ENCODE measurements around the gene SYT9.

Gene SYT9

GRCh38 chr11:7263842-7264241, 12.1 kb downstream of the SYT9 start:
- FAIRE-seq (no peak), DNase-seq (ENCODE audit: insufficient read length, low spot score) (no peak)
- TF ChIP-seq PAX5 (IDR thresholded peaks at IDR 0.05; ENCODE audit: insufficient read depth, low read length, severe bottlenecking) (no peak), TAF1 (IDR thresholded peaks at IDR 0.05; ENCODE audit: low read depth, low read length) (no peak), POLR2A (IDR thresholded peaks at IDR 0.05; ENCODE audit: low read depth, low read length) (no peak), POU2F2 (IDR thresholded peaks at IDR 0.05; ENCODE audit: low read depth, low read length) (no peak), SPI1 (IDR thresholded peaks at IDR 0.05; ENCODE audit: low read depth, low read length) (no peak), POLR2AphosphoS5 (IDR thresholded peaks at IDR 0.05; ENCODE audit: low read depth, low read length) (no peak)

- TF ChIP-seq TAF1 (IDR thresholded peaks at IDR 0.05; ENCODE audit: low read depth, low read length) (no peak), POLR2A (IDR thresholded peaks at IDR 0.05; ENCODE audit: low read depth, low read length) (no peak), SPI1 (IDR thresholded peaks at IDR 0.05; ENCODE audit: low read depth, low read length) (no peak), POLR2AphosphoS5 (IDR thresholded peaks at IDR 0.05; ENCODE audit: low read depth, low read length) (no peak)
- no peak for DNase-seq (ENCODE audit: insufficient read length, low spot score)
- FAIRE-seq = no peak
These were observed 17.1 kb downstream of the SYT9 start for GRCh38 chr11:7268758-7269157.

GRCh38 chr11:7270233-7270865, 18.6 kb downstream of the SYT9 start:
- no peak for FAIRE-seq
- no peak for DNase-seq (ENCODE audit: insufficient read length, low spot score)
- TF ChIP-seq POU2F2 (IDR thresholded peaks at IDR 0.05; ENCODE audit: low read depth, low read length) = no peak
- TF ChIP-seq PAX5 (IDR thresholded peaks at IDR 0.05; ENCODE audit: insufficient read depth, low read length, severe bottlenecking) = no peak
- no peak for TF ChIP-seq SPI1 (IDR thresholded peaks at IDR 0.05; ENCODE audit: low read depth, low read length)
- TF ChIP-seq POLR2A (IDR thresholded peaks at IDR 0.05; ENCODE audit: low read depth, low read length) = no peak
- no peak for TF ChIP-seq TAF1 (IDR thresholded peaks at IDR 0.05; ENCODE audit: low read depth, low read length)
- TF ChIP-seq POLR2AphosphoS5 (IDR thresholded peaks at IDR 0.05; ENCODE audit: low read depth, low read length) = no peak

GRCh38 chr11:7272373-7272772, 20.7 kb downstream of the SYT9 start:
- TF ChIP-seq SPI1 (IDR thresholded peaks at IDR 0.05; ENCODE audit: low read depth, low read length) = no peak
- no peak for FAIRE-seq
- no peak for DNase-seq (ENCODE audit: insufficient read length, low spot score)

DNA sequence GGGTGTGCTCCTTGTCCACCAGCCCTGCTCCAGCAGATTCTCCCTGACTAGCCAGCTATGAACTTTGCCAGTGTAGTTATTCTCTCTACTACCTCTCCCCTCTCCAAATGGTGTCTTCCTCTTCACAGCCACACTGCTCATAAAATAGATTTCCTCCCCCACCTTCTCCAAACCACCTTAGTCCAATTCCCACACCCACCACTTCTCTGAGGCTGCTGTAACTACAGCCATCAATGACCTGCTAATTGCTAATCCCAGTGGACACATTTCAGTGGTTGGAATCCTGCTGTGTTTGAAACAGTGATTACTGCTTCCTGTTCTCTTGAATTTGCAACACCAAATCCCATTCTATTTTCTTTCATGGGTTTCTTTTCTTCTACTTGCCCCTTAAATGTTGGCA, 23.4 kb downstream of the SYT9 start:
- TF ChIP-seq PAX5 (IDR thresholded peaks at IDR 0.05; ENCODE audit: insufficient read depth, low read length, severe bottlenecking) (no peak), POLR2A (IDR thresholded peaks at IDR 0.05; ENCODE audit: low read depth, low read length) (no peak), POU2F2 (IDR thresholded peaks at IDR 0.05; ENCODE audit: low read depth, low read length) (no peak), SPI1 (IDR thresholded peaks at IDR 0.05; ENCODE audit: low read depth, low read length) (no peak), POLR2AphosphoS5 (IDR thresholded peaks at IDR 0.05; ENCODE audit: low read depth, low read length) (no peak), TAF1 (IDR thresholded peaks at IDR 0.05; ENCODE audit: low read depth, low read length) (no peak)
- DNase-seq (ENCODE audit: insufficient read length, low spot score) (no peak), FAIRE-seq (no peak)

DNA sequence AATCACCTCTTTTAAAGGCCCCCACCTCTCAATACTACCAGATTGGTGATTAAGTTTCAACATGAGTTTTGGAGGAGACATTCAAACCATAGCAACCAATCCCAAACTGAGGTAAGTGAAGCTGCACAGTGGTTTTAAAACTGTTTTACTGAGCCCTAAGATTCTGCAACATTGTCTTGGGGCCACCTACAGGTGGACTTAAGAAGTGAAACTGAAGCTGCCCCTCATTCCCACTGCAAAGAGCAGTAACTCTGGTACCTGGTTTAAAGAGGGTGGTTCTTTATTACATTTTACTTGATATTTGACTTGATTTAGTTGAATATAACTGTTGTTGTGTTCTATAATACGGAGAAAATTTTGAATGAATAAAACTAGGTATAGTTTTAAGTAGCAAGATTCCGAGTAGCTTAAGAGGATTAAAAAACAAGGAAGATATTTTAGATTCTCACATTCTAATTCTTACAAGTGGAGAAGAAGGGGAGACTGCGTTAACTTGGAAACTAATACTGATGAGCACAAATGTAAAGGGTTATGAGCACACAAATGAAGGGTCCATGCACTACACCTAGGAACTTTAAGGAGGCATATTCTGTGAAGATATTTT, 26.7 kb downstream of the SYT9 start:
- no peak for FAIRE-seq
- TF ChIP-seq PAX5 (IDR thresholded peaks at IDR 0.05; ENCODE audit: insufficient read depth, low read length, severe bottlenecking) (no peak), SPI1 (IDR thresholded peaks at IDR 0.05; ENCODE audit: low read depth, low read length) (no peak), POLR2A (IDR thresholded peaks at IDR 0.05; ENCODE audit: low read depth, low read length) (no peak), POU2F2 (IDR thresholded peaks at IDR 0.05; ENCODE audit: low read depth, low read length) (no peak), POLR2AphosphoS5 (IDR thresholded peaks at IDR 0.05; ENCODE audit: low read depth, low read length) (no peak), TAF1 (IDR thresholded peaks at IDR 0.05; ENCODE audit: low read depth, low read length) (no peak)
- DNase-seq (ENCODE audit: insufficient read length, low spot score) = no peak

GRCh38 chr11:7279676-7280075, 28.0 kb downstream of the SYT9 start:
- no peak for TF ChIP-seq POLR2AphosphoS5 (IDR thresholded peaks at IDR 0.05; ENCODE audit: low read depth, low read length)
- no peak for FAIRE-seq
- DNase-seq (ENCODE audit: insufficient read length, low spot score) = no peak

DNA sequence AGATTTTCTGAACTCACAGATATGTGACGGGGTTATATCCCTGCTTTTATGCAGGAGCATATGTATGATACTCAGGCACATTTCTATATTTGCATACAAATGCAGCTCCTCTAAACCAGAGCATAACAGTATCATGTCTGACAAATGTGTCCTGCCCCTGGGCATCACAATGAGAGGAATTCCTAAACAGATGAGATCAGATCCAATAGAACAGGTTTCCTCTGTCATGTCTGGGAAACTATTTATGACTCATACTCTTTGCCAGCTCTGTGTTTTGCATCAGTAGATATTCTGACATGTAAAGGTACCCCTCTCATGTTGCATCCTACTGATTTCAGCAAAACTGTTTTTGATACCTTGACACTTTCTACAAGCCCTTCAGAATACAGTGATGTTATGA, 29.4 kb downstream of the SYT9 start:
- FAIRE-seq = no peak
- TF ChIP-seq TAF1 (IDR thresholded peaks at IDR 0.05; ENCODE audit: low read depth, low read length) (no peak), POU2F2 (IDR thresholded peaks at IDR 0.05; ENCODE audit: low read depth, low read length) (no peak), PAX5 (IDR thresholded peaks at IDR 0.05; ENCODE audit: insufficient read depth, low read length, severe bottlenecking) (no peak), POLR2A (IDR thresholded peaks at IDR 0.05; ENCODE audit: low read depth, low read length) (no peak)
- DNase-seq (ENCODE audit: insufficient read length, low spot score) = no peak

GRCh38 chr11:7281809-7282208, 30.1 kb downstream of the SYT9 start:
- TF ChIP-seq POLR2A (IDR thresholded peaks at IDR 0.05; ENCODE audit: low read depth, low read length) (no peak), POLR2AphosphoS5 (IDR thresholded peaks at IDR 0.05; ENCODE audit: low read depth, low read length) (no peak)
- DNase-seq (ENCODE audit: insufficient read length, low spot score) = no peak
- FAIRE-seq = no peak

DNA sequence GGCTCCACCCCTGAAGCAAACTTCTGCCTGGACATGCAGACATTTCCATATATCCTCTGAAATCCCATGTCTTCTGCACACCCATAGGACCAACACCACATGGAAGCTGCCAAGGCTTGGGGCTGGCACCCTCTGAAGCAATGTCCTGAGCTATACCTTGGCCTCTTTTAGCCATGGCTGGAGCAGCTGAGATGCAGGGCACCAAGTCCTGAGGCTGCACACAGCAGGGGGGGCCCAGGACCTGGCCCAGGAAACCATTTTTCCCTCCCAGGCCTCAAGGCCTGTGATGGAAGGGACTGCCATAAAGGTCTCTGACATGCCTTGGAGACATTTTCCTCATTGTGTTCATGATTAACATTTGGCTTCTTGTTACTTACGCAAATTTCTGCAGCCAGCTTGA, 34.5 kb downstream of the SYT9 start:
- FAIRE-seq (no peak), DNase-seq (ENCODE audit: insufficient read length, low spot score) (no peak)

More for the DNA sequence above, 34.5 kb downstream of the SYT9 start:
- TF ChIP-seq SPI1 (IDR thresholded peaks at IDR 0.05; ENCODE audit: low read depth, low read length) = no peak
- TF ChIP-seq POLR2A (IDR thresholded peaks at IDR 0.05; ENCODE audit: low read depth, low read length) = no peak
- no peak for TF ChIP-seq TAF1 (IDR thresholded peaks at IDR 0.05; ENCODE audit: low read depth, low read length)
- no peak for TF ChIP-seq PAX5 (IDR thresholded peaks at IDR 0.05; ENCODE audit: insufficient read depth, low read length, severe bottlenecking)
- TF ChIP-seq POU2F2 (IDR thresholded peaks at IDR 0.05; ENCODE audit: low read depth, low read length) = no peak
- no peak for TF ChIP-seq POLR2AphosphoS5 (IDR thresholded peaks at IDR 0.05; ENCODE audit: low read depth, low read length)
